Heart left ventricle (tissue), 13 donors: Measurements from ENCODE around the gene ARHGAP24.

Experiments used
- POLR2A ChIP-seq, 2 donors: fragments of 450-650 bp; IDR thresholded peaks; one replicate each; pipeline ENCODE4 v1.6.1; 2017; ENCODE audit warnings: antibody characterized with exemption in 2 of 2, mild to moderate bottlenecking in 2 of 2, moderate library complexity in 2 of 2
- TF ChIP-seq, protein P1 (sequence below), 12 donors: fragments of 200-600 bp; sonication (generic) in 4 of 12; IDR thresholded peaks; one replicate each; pipeline versions ENCODE4 v1.5.0 to v1.8.0; 2018 to 2022; ENCODE audit warnings: antibody characterized with exemption in 12 of 12, mild to moderate bottlenecking in 5 of 12
- donor health status: ischemic (EF 13 %, LVEDD 7.1; RV severe dilation, severe dysfunction).
- donor health status: DM: no; HTN: yes; CAD: no.
- donor health status: DM: no; HTN: no; CAD: no.
- donor health status: ischemic (EF 25% LVEDD 6.9; RV normal size, moderate dysfunction).
- donor health status: ischemic (EF 25% LVEDD 5.7; RV mildly dilated, moderate dysfunction).
- donor health status: ischemic (EF 35%, LVEDD 5.7; RV mildly dilated, moderate dysfunction).
- donor health status: nonischemic (EF 11% LVEDD 7.7; RV severe dilation, severe dysfunction).
- donor health status: DM: yes; HTN: yes; CAD: no.
- donor health status: PGD.
- donor health status: ischemic (EF 29% LVEDD 5.4; RV normal size, mild dysfunction).
- donor health status: nonischemic (EF 23%, LVEDD 6.1; RV moderate dilation, normal function).

DNA sequence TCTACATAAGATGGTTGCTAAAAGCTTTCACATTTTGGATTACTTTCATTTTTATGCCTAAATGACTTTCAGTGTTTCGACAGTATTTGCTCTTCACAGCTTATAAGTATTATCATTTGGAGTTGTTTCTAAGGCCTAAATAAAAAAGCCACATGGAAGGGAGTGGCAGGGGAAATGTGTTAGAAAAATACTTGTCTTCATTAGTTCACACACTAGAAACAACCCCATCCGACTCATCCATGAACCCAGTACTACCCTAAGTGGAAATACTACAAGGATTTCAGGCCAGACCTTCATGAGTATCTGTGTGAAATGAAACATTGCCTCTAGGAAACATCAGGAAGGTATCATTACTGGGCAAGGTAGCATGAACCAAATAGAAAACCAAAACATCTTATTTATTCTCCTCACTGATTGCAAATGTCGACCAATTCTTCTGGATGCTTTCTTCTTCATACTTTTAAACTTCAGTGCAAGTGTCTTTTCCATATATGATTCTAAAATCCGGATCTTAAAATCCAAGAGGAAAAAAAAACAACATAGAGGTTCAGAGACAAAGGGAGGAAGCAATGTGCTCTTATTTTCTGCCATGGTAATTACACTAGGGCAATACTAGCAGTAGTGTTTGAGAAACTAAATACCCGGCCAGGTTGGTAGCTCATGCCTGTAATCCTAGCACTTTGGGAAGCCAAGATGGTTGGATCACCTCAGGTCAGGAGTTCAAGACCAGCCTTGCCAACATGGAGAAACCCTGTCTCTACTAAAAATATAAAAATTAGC lies 349.4 kb downstream of the ARHGAP24 start:
- TF ChIP-seq, protein P1, sequence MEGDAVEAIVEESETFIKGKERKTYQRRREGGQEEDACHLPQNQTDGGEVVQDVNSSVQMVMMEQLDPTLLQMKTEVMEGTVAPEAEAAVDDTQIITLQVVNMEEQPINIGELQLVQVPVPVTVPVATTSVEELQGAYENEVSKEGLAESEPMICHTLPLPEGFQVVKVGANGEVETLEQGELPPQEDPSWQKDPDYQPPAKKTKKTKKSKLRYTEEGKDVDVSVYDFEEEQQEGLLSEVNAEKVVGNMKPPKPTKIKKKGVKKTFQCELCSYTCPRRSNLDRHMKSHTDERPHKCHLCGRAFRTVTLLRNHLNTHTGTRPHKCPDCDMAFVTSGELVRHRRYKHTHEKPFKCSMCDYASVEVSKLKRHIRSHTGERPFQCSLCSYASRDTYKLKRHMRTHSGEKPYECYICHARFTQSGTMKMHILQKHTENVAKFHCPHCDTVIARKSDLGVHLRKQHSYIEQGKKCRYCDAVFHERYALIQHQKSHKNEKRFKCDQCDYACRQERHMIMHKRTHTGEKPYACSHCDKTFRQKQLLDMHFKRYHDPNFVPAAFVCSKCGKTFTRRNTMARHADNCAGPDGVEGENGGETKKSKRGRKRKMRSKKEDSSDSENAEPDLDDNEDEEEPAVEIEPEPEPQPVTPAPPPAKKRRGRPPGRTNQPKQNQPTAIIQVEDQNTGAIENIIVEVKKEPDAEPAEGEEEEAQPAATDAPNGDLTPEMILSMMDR (IDR thresholded peaks at IDR 0.05), result no peak
- TF ChIP-seq POLR2A (IDR thresholded peaks at IDR 0.05), result no peak
